WTC11 (cell line): ENCODE results near the gene ZNF322. TPM values are rescaled to one million over a fixed set of nuclear protein-coding genes. Genes with fewer than 3 reads are reported as not detected.

Experiments used
- ATAC-seq: fragments of 200-7000 bp; cut with Tn5 transposase; 2 replicates; pipeline ENCODE4 v1.10.0; 2021; ENCODE audit warnings: mild to moderate bottlenecking, moderate library complexity
- CTCF ChIA-PET: fragments of 300-600 bp; sonication (Branson Sonifier 250); formaldehyde crosslinking; loops from one replicate; lab custom pipeline; 2021; ENCODE audit warnings: antibody characterized with exemption; lab: Charles Lee
- POLR2A ChIA-PET: fragments of 350-600 bp; sonication (Branson Sonifier 250); formaldehyde crosslinking; loops from one replicate; lab custom pipeline; 2021; ENCODE audit warnings: antibody characterized with exemption; lab: Charles Lee
- DNase-seq: peaks from one replicate; pipeline ENCODE4 v3.0.0; 2021; ENCODE audit warnings: low spot score
- H3K27ac Mint-ChIP-seq: 2 replicates; pipeline ENCODE4 v1.8.0; 2021; ENCODE audit warnings: mixed read lengths
- H3K27me3 Mint-ChIP-seq: 2 replicates; pipeline ENCODE4 v1.8.0; 2021; ENCODE audit warnings: low read depth, mild to moderate bottlenecking, moderate library complexity, mixed read lengths
- H3K36me3 Mint-ChIP-seq: 2 replicates; pipeline ENCODE4 v1.8.0; 2021; ENCODE audit warnings: mixed read lengths
- H3K4me1 Mint-ChIP-seq: 2 replicates; pipeline ENCODE4 v1.8.0; 2022; ENCODE audit warnings: mixed read lengths
- H3K4me3 Mint-ChIP-seq: 2 replicates; pipeline ENCODE4 v1.8.0; 2021; ENCODE audit warnings: mild to moderate bottlenecking, moderate library complexity, mixed read lengths
- H3K9me3 Mint-ChIP-seq: 2 replicates; pipeline ENCODE4 v1.8.0; 2021; ENCODE audit warnings: mixed read lengths
- CBFB ChIP-seq: sonication (generic); formaldehyde crosslinking; IDR thresholded peaks from 2 replicates; pipeline ENCODE4 v1.8.1; 2022; ENCODE audit warnings: mild to moderate bottlenecking, low read depth, missing genetic modification reagents
- CREB1 ChIP-seq: sonication (generic); formaldehyde crosslinking; IDR thresholded peaks from 2 replicates; pipeline ENCODE4 v1.8.0; 2023; ENCODE audit warnings: mild to moderate bottlenecking, missing genetic modification reagents
- ELF4 ChIP-seq: sonication (generic); formaldehyde crosslinking; IDR thresholded peaks from 2 replicates; pipeline ENCODE4 v1.8.1; 2022; ENCODE audit warnings: low read depth, mild to moderate bottlenecking, moderate library complexity, missing genetic modification reagents
- FOXK1 ChIP-seq: sonication (generic); formaldehyde crosslinking; IDR thresholded peaks from 2 replicates; pipeline ENCODE4 v1.8.0; 2022; ENCODE audit warnings: mild to moderate bottlenecking, moderate library complexity, missing genetic modification reagents
- GTF2I ChIP-seq: fragments of 250-450 bp; sonication (Bioruptor Pico); conservative IDR thresholded peaks from 2 replicates; pipeline ENCODE4 v1.4.0; 2021; ENCODE audit warnings: mild to moderate bottlenecking
- JAZF1 ChIP-seq: fragments of 250-450 bp; sonication (Bioruptor Pico); IDR thresholded peaks from 2 replicates; pipeline ENCODE4 v1.9.0; 2021; ENCODE audit warnings: moderate library complexity, mild to moderate bottlenecking, inconsistent platforms
- NR1H2 ChIP-seq: sonication (generic); formaldehyde crosslinking; IDR thresholded peaks from 2 replicates; pipeline ENCODE4 v1.9.0; 2021; ENCODE audit warnings: mild to moderate bottlenecking, moderate library complexity, missing genetic modification reagents
- RELA ChIP-seq: sonication (generic); formaldehyde crosslinking; IDR thresholded peaks from 2 replicates; pipeline ENCODE4 v1.8.1; 2022; ENCODE audit warnings: missing genetic modification reagents, mild to moderate bottlenecking, borderline replicate concordance
- SOX15 ChIP-seq: fragments of 250-450 bp; sonication (Bioruptor Pico); IDR thresholded peaks from 2 replicates; pipeline ENCODE4 v1.9.0; 2021; ENCODE audit warnings: mild to moderate bottlenecking
- TEAD4 ChIP-seq: sonication (generic); formaldehyde crosslinking; IDR thresholded peaks from 2 replicates; pipeline ENCODE4 v1.8.0; 2022; ENCODE audit warnings: mild to moderate bottlenecking, missing genetic modification reagents
- ZNF263 ChIP-seq: sonication (generic); formaldehyde crosslinking; IDR thresholded peaks from 2 replicates; pipeline ENCODE4 v1.8.1; 2022; ENCODE audit warnings: low read depth, mild to moderate bottlenecking, moderate library complexity, missing genetic modification reagents
- total RNA-seq: library from RNA; stranded (reverse); gene quantifications from 3 replicates; pipeline ENCODE4 v1.2.3, GENCODE V29; 2021
- TF ChIP-seq, protein P1 (sequence below): fragments of 250-450 bp; sonication (Bioruptor Pico); IDR thresholded peaks from 2 replicates; pipeline ENCODE4 v1.8.0; 2021; ENCODE audit warnings: mild to moderate bottlenecking
- TF ChIP-seq, protein P2 (sequence below): sonication (generic); formaldehyde crosslinking; IDR thresholded peaks from 2 replicates; pipeline ENCODE4 v1.8.0; 2023; ENCODE audit warnings: mild to moderate bottlenecking, missing genetic modification reagents
- TF ChIP-seq, protein P3 (sequence below): fragments of 250-450 bp; sonication (Bioruptor Pico); conservative IDR thresholded peaks from 2 replicates; pipeline ENCODE4 v1.9.0; 2021; ENCODE audit warnings: mild to moderate bottlenecking
- TF ChIP-seq, protein P4 (sequence below): sonication (generic); formaldehyde crosslinking; IDR thresholded peaks from 2 replicates; pipeline ENCODE4 v1.8.0; 2022; ENCODE audit warnings: mild to moderate bottlenecking, missing genetic modification reagents

ZNF322 gene
- total RNA-seq, 1 experiment from 2014 or later = 42.9 TPM

DNA sequence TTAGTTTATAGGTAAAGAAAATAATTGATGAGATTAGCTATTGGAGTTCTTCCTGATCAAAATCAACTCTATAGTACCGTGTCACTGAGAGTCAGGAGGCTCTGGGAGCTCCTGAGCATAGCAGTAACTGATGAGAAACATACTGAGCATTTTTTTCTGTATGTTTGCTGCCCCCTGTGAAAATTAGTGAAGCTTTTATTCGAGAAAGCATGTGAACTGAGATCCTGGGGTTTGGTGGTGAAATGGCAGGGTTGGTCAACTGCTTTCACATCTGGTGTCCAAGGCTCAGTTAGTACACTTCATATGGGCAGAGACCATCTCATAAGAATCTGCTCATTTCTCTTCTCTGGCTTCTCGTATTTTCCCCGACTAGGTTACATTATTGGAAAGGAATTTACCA is 66.9 kb downstream of the ZNF322 start:
- Mint-ChIP-seq H3K4me3 (peak overlapping the region; percentile 42), H3K27me3 (peaks cover 17% of the 10 kb centered on the region; the same call in 1 of the 2 replicates), H3K4me1 (peaks cover 5% of the 10 kb centered on the region), H3K9me3 (peaks cover 3% of the 10 kb centered on the region; the same call in 1 of the 2 replicates), H3K27ac (no peak overlapping the region), H3K36me3 (no peaks in the 10 kb centered on the region)
- DNase-seq = no peak
- POLR2A ChIA-PET = no interaction called here
- TF ChIP-seq FOXK1 (no peak), JAZF1 (CRISPR knock-in tag) (no peak), ZNF263 (no peak), TEAD4 (CRISPR knock-in tag) (no peak)
- TF ChIP-seq, protein P1, sequence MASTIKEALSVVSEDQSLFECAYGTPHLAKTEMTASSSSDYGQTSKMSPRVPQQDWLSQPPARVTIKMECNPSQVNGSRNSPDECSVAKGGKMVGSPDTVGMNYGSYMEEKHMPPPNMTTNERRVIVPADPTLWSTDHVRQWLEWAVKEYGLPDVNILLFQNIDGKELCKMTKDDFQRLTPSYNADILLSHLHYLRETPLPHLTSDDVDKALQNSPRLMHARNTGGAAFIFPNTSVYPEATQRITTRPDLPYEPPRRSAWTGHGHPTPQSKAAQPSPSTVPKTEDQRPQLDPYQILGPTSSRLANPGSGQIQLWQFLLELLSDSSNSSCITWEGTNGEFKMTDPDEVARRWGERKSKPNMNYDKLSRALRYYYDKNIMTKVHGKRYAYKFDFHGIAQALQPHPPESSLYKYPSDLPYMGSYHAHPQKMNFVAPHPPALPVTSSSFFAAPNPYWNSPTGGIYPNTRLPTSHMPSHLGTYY (CRISPR knock-in tag) = no peak
- TF ChIP-seq, all 79 proteins: peak for 0
- CTCF ChIA-PET = interaction anchor here (5.3 to 5.7 kb wide), 2 partner anchors 18 to 250 kb away, joined by 66 to 181 read pairs; no protein-coding TSS in a partner anchor
- ATAC-seq = no peak

DNA sequence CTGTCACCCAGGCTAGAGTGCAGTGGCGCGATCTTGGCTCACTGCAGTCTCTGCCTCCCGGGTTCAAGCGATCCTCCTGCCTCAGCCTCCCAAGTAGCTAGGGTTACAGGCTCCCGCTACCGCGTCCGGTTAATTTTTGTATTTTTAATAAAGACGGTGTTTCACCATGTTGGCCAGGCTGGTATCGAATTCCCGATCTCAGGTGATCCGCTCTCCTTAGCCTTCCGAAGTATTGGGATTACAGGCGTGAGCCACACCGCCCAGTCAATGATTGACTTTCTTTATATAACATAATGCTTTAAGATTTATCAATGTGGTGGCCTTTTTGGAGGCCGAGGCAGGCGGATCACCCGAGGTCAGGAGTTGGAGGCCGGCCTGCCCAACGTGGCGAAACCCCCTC is 70.6 kb downstream of the ZNF322 start:
- Mint-ChIP-seq H3K36me3 (no peaks in the 10 kb centered on the region), H3K4me3 (no peak overlapping the region), H3K27ac (no peak overlapping the region), H3K9me3 (peaks cover 3% of the 10 kb centered on the region; the same call in 1 of the 2 replicates), H3K27me3 (peaks cover 28% of the 10 kb centered on the region), H3K4me1 (peaks cover 5% of the 10 kb centered on the region)
- POLR2A ChIA-PET = no interaction called here
- ATAC-seq = no peak
- CTCF ChIA-PET = interaction anchor here (1.7 kb wide), 1 partner anchor 247 kb away, joined by 4 read pairs; no protein-coding TSS in a partner anchor
- DNase-seq = no peak
- TF ChIP-seq TEAD4 (CRISPR knock-in tag) (no peak), CREB1 (CRISPR knock-in tag) (no peak), ELF4 (CRISPR knock-in tag) (no peak), NR1H2 (CRISPR knock-in tag) (no peak), SOX15 (CRISPR knock-in tag) (no peak), GTF2I (CRISPR knock-in tag) (no peak), RELA (no peak), CBFB (CRISPR knock-in tag) (no peak)
- TF ChIP-seq, protein P2, sequence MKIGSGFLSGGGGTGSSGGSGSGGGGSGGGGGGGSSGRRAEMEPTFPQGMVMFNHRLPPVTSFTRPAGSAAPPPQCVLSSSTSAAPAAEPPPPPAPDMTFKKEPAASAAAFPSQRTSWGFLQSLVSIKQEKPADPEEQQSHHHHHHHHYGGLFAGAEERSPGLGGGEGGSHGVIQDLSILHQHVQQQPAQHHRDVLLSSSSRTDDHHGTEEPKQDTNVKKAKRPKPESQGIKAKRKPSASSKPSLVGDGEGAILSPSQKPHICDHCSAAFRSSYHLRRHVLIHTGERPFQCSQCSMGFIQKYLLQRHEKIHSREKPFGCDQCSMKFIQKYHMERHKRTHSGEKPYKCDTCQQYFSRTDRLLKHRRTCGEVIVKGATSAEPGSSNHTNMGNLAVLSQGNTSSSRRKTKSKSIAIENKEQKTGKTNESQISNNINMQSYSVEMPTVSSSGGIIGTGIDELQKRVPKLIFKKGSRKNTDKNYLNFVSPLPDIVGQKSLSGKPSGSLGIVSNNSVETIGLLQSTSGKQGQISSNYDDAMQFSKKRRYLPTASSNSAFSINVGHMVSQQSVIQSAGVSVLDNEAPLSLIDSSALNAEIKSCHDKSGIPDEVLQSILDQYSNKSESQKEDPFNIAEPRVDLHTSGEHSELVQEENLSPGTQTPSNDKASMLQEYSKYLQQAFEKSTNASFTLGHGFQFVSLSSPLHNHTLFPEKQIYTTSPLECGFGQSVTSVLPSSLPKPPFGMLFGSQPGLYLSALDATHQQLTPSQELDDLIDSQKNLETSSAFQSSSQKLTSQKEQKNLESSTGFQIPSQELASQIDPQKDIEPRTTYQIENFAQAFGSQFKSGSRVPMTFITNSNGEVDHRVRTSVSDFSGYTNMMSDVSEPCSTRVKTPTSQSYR (CRISPR knock-in tag) = no peak
- TF ChIP-seq, protein P3, sequence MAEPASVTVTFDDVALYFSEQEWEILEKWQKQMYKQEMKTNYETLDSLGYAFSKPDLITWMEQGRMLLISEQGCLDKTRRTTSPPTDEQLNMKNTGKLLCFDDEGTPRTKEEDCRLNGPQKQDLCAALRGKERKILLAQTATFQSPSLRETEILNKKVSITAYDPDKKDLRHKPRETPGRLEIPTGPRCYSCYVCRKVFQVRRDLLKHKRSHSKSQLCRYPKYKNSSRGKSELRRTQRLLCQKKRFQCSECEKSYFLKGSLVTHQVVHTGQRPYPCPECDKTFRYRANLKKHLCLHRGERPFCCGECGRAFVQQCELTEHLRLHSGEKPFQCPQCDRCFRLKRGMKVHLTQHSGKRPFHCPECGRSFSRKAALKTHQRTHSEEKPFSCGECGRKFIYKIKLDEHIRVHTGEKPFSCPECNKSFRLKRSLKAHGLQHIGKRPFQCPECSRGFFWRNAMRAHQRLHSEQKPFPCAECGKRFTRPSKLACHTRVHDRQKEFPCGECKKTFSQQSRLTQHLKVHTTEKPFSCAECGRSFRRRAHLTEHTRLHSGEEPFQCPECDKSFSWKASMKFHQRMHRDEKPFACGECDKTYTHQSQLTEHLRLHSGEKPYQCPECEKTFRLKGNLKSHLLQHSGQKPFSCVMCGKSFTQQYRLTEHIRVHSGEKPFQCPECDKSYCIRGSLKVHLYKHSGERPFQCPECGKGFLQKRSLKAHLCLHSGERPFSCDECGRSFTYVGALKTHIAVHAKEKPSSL (CRISPR knock-in tag) = no peak
- TF ChIP-seq, protein P1 (CRISPR knock-in tag) = no peak
- TF ChIP-seq, protein P4, sequence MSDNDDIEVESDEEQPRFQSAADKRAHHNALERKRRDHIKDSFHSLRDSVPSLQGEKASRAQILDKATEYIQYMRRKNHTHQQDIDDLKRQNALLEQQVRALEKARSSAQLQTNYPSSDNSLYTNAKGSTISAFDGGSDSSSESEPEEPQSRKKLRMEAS (CRISPR knock-in tag) = no peak

Other genes starting within 250 kb of the ZNF322 start
- gene BTN3A3, start 219.2 kb downstream of the ZNF322 start, total RNA-seq = 4.3 to 4.5 TPM (median 4.5 TPM) in 3 replicates
- gene BTN2A1, start 201.8 kb downstream of the ZNF322 start, total RNA-seq = 9.3 to 9.9 TPM (median 9.5 TPM) in 3 replicates
- gene BTN1A1, start 159.4 kb downstream of the ZNF322 start, total RNA-seq = 0.14 to 0.15 TPM in 2 of 3 replicates, not detected in the other
- 57.1 to 67.4 TPM (median 57.6 TPM) in 3 replicates for gene HMGN4, start 121.4 kb downstream of the ZNF322 start, total RNA-seq
- gene ABT1, start 62.8 kb downstream of the ZNF322 start, total RNA-seq = 21.0 to 22.1 TPM (median 21.6 TPM) in 3 replicates